GM12878 (cell line): ENCODE data around the gene BCORL1. TPM values are rescaled to one million over a fixed set of nuclear protein-coding genes. Genes with fewer than 3 reads are reported as not detected.

Experiments used
- ATAC-seq: fragments of 200-7000 bp; cut with Tn5 transposase; 3 replicates; pipeline ENCODE4 v1.9.1; 2020; ENCODE audit warnings: mild to moderate bottlenecking, moderate library complexity
- BruUV-seq: library from RNA; stranded (reverse); fragments of 400-500 nt; replicated peaks from 2 replicates; lab custom pipeline; 2021; lab: Mats Ljungman, UMichigan
- CTCF ChIA-PET: fragments of 300-600 bp; sonication (Branson Sonifier 250); formaldehyde crosslinking; extraction: SDS; loops from one replicate; lab custom pipeline; 2021; ENCODE audit warnings: inconsistent platforms; lab: Yijun Ruan, JAX
- POLR2A ChIA-PET: fragments of 350-600 bp; formaldehyde crosslinking; extraction: SDS; loops from one replicate; lab custom pipeline; 2021; ENCODE audit warnings: inconsistent platforms; lab: Charles Lee
- RAD21 ChIA-PET: fragments of 300-600 bp; sonication (Branson Sonifier 250); formaldehyde crosslinking; loops from one replicate; lab custom pipeline; 2023; ENCODE audit warnings: antibody characterized with exemption; ENCODE audit not compliant: unreplicated experiment; lab: Charles Lee
- SMC1A ChIA-PET: fragments of 300-600 bp; sonication (Branson Sonifier 250); formaldehyde crosslinking; loops from one replicate; lab custom pipeline; 2023; ENCODE audit not compliant: unreplicated experiment, uncharacterized antibody; lab: Charles Lee
- DNase-seq: peaks from one replicate; pipeline ENCODE4 v3.0.0-alpha.2; 2011; ENCODE audit warnings: low read depth, low spot score
- FAIRE-seq: peaks from 3 replicates; lab custom pipeline; 2011; peaks lifted over from hg19 to GRCh38; lab: Jason Lieb, UNC
- H2AFZ ChIP-seq: 2 replicates; pipeline ENCODE4 v1.6.0; 2011; ENCODE audit warnings: low read depth, low read length, control low read depth; ENCODE audit not compliant: control insufficient read depth
- H3K27ac ChIP-seq: 2 replicates; pipeline ENCODE4 v1.5.1; 2011; ENCODE audit warnings: control low read depth; ENCODE audit not compliant: control insufficient read depth, insufficient read depth
- H3K27me3 ChIP-seq, 2 experiments: replicated peaks in 1 of 2; 2 replicates each; pipeline versions ENCODE4 v1.6.0 to v1.6.1; 2011; ENCODE audit warnings: low read length in 1 of 2; ENCODE audit not compliant: control insufficient read depth in 2 of 2, insufficient read depth in 2 of 2
- H3K36me3 ChIP-seq, 2 experiments: 2 replicates each; pipeline ENCODE4 v1.5.1; 2011; ENCODE audit warnings: low read length in 1 of 2; ENCODE audit not compliant: control insufficient read depth in 2 of 2, insufficient read depth in 2 of 2
- H3K4me1 ChIP-seq: 2 replicates; pipeline ENCODE4 v1.6.1; 2011; ENCODE audit warnings: mild to moderate bottlenecking, low read length, moderate library complexity, mixed read lengths; ENCODE audit not compliant: control insufficient read depth, insufficient read depth
- H3K4me2 ChIP-seq: 2 replicates; pipeline ENCODE4 v1.6.0; 2011; ENCODE audit warnings: control low read depth; ENCODE audit not compliant: control insufficient read depth, insufficient read depth
- H3K4me3 ChIP-seq: fragments of 200-600 bp; sonication (generic); 2 replicates; pipeline ENCODE4 v1.5.1; 2016
- H3K79me2 ChIP-seq: 2 replicates; pipeline ENCODE4 v1.6.0; 2011; ENCODE audit warnings: low read length; ENCODE audit not compliant: control insufficient read depth, insufficient read depth
- H3K9ac ChIP-seq: 2 replicates; pipeline ENCODE4 v1.8.0; 2011; ENCODE audit warnings: low read length, control low read depth, mixed read lengths; ENCODE audit not compliant: control insufficient read depth, insufficient read depth
- H3K9me3 ChIP-seq: replicated peaks from 3 replicates; pipeline ENCODE4 v1.5.1; 2011; ENCODE audit warnings: mild to moderate bottlenecking, low read length; ENCODE audit not compliant: control insufficient read depth, insufficient read depth
- H4K20me1 ChIP-seq: 2 replicates; pipeline ENCODE4 v1.6.0; 2011; ENCODE audit not compliant: control insufficient read depth, insufficient read depth
- EED ChIP-seq: sonication (generic); IDR thresholded peaks from 2 replicates; pipeline ENCODE4 v1.6.1; 2016; ENCODE audit warnings: antibody characterized with exemption, low read depth
- HDGF ChIP-seq: fragments of 450-650 bp; IDR thresholded peaks from 2 replicates; pipeline ENCODE4 v1.6.1; 2016; ENCODE audit warnings: antibody characterized with exemption
- MXI1 ChIP-seq: fragments of 150-350 bp; IDR thresholded peaks from 2 replicates; pipeline ENCODE4 v1.6.1; 2011; ENCODE audit warnings: low read depth, mild to moderate bottlenecking, inconsistent platforms, low read length, improper control_type of control experiment
- MYC ChIP-seq: IDR thresholded peaks from 2 replicates; pipeline ENCODE4 v1.6.1; 2011; ENCODE audit warnings: mild to moderate bottlenecking, low read length, moderate library complexity, inconsistent platforms; ENCODE audit not compliant: insufficient read depth, insufficient replicate concordance, insufficient read length, severe bottlenecking
- SMAD5 ChIP-seq: IDR thresholded peaks from 2 replicates; pipeline ENCODE4 v1.6.1; 2016; ENCODE audit warnings: antibody characterized with exemption, low read depth
- TBL1XR1 ChIP-seq: IDR thresholded peaks from 2 replicates; pipeline ENCODE4 v1.6.1; 2012; ENCODE audit warnings: low read depth, low read length, improper control_type of control experiment
- WRNIP1 ChIP-seq: IDR thresholded peaks from 2 replicates; pipeline ENCODE4 v1.6.1; 2011; ENCODE audit warnings: low read depth, low read length, improper control_type of control experiment, borderline replicate concordance
- WGBS: methylation state at CpG from one replicate; pipeline ENCODE4 v1.1.6; 2016; ENCODE audit warnings: low lambda C conversion rate; ENCODE audit not compliant: insufficient replicate concordance, insufficient coverage; ENCODE audit errors: missing lambda C conversion rate; 5-methylcytosine and 5-hydroxymethylcytosine counted together
- in situ Hi-C: fragments of 300-500 bp; cut with MboI; formaldehyde crosslinking; loops from 9 replicates; pipeline ENCODE4 v1.14.3; 2018; ENCODE audit warnings: mixed read lengths
- intact Hi-C: fragments of 100-400 bp; cut with micrococcal nuclease; formaldehyde crosslinking; loops from one replicate; pipeline ENCODE4 v1.14.2; 2022; ENCODE audit not compliant: unreplicated experiment
- polyA plus RNA-seq, 11 experiments: library from polyadenylated mRNA; depleted of rRNA in 4 of 11; unstranded in 6 of 11; stranded (reverse) in 5 of 11; fragments of >200 nt; fragmentation: Nextera tagmentation in 4 of 11; fragmentation: Illumina TruSeq in 1 of 11; extraction: Ambion mirVana in 4 of 11; extraction: Trizol in 1 of 11; gene quantifications; 1 replicate in 1 of 11; 2 replicates in 10 of 11; pipeline versions ENCODE4 v1.2.1 to v1.2.3, GENCODE V29; 2011 to 2016; ENCODE audit warnings: inconsistent platforms in 2 of 11, missing spikeins in 2 of 11, low read depth in 1 of 11
- total RNA-seq, 4 experiments: library from RNA; depleted of rRNA in 3 of 4; stranded (reverse); fragments of >200 nt in 3 of 4; fragmentation: Illumina TruSeq in 1 of 4; extraction: Trizol in 1 of 4; gene quantifications; 2 replicates each; pipeline versions ENCODE4 v1.2.1 to v1.2.3, GENCODE V29; 2013 to 2021
- TF ChIP-seq, protein P1 (sequence below): IDR thresholded peaks from 2 replicates; pipeline ENCODE4 v1.6.1; 2012; ENCODE audit warnings: improper control_type of control experiment, low read depth, low read length; ENCODE audit not compliant: insufficient replicate concordance
- TF ChIP-seq, protein P2 (sequence below): IDR thresholded peaks from 2 replicates; pipeline ENCODE4 v1.6.1; 2012; ENCODE audit warnings: mild to moderate bottlenecking, low read depth, low read length
- TF ChIP-seq, protein P3 (sequence below): IDR thresholded peaks from 2 replicates; pipeline ENCODE4 v1.6.1; 2012; ENCODE audit warnings: low read depth, low read length, improper control_type of control experiment
- TF ChIP-seq, protein P4 (sequence below): fragments of 450-650 bp; IDR thresholded peaks from 2 replicates; pipeline ENCODE4 v1.6.1; 2014; ENCODE audit warnings: mild to moderate bottlenecking

Gene BCORL1
- total and polyA plus RNA-seq, 10 of the 15 experiments (the other 5 are each of a cell fraction or from before 2014, with no cell fraction given) = 0.16 to 7.2 (median 0.94) TPM

DNA sequence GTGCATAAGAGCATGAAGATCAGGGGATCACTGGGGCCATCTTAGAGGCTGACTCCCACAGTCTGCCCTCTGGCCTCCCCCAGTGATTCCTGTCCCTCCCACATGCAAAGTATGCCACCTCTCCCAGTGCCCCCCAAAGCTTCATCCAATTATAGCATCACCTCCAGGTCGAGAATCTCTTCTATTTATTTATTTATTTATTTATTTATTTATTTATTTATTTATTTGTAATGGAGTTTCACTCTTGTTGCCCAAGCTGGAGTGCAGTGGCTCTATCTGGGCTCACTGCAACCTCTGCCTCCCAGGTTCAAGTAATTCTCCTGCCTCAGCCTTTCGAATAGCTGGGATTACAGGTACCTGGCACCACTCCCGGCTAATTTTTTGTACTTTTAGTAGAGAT is 50.1 kb downstream of the BCORL1 start:
- no peak for FAIRE-seq
- H4K20me1 ChIP-seq = no peaks in the 10 kb centered on the region
- no peaks in the 10 kb centered on the region for H3K4me1 ChIP-seq
- no peak overlapping the region for H3K9ac ChIP-seq
- ChIA-PET RAD21 (no interaction called here), SMC1A (no interaction called here), POLR2A (no interaction called here), CTCF (interaction anchor here (1.2 to 2.5 kb wide), 3 partner anchors 29 to 107 kb away, joined by 3 to 9 read pairs (median 8); no protein-coding TSS in a partner anchor)
- H3K9me3 ChIP-seq = no peaks in the 10 kb centered on the region
- H2AFZ ChIP-seq = no peak overlapping the region
- ATAC-seq = no peak
- in situ Hi-C loops (no loop called here), intact Hi-C loops (no loop called here)
- no peaks in the 10 kb centered on the region for H3K79me2 ChIP-seq
- H3K27me3 ChIP-seq = no peaks in the 10 kb centered on the region
- BruUV-seq = no TSS peak
- no peak for DNase-seq
- H3K4me3 ChIP-seq = no peak overlapping the region
- no peaks in the 10 kb centered on the region; a peak in 2 of 4 replicates for H3K36me3 ChIP-seq
- no peak overlapping the region for H3K4me2 ChIP-seq
- WGBS = 57% methylated on average over 3 of the region's 3 CpGs
- no peak overlapping the region for H3K27ac ChIP-seq
- no peak for TF ChIP-seq MXI1
- TF ChIP-seq HDGF = no peak
- no peak for TF ChIP-seq SMAD5
- TF ChIP-seq WRNIP1 = no peak
- TF ChIP-seq, protein P1, sequence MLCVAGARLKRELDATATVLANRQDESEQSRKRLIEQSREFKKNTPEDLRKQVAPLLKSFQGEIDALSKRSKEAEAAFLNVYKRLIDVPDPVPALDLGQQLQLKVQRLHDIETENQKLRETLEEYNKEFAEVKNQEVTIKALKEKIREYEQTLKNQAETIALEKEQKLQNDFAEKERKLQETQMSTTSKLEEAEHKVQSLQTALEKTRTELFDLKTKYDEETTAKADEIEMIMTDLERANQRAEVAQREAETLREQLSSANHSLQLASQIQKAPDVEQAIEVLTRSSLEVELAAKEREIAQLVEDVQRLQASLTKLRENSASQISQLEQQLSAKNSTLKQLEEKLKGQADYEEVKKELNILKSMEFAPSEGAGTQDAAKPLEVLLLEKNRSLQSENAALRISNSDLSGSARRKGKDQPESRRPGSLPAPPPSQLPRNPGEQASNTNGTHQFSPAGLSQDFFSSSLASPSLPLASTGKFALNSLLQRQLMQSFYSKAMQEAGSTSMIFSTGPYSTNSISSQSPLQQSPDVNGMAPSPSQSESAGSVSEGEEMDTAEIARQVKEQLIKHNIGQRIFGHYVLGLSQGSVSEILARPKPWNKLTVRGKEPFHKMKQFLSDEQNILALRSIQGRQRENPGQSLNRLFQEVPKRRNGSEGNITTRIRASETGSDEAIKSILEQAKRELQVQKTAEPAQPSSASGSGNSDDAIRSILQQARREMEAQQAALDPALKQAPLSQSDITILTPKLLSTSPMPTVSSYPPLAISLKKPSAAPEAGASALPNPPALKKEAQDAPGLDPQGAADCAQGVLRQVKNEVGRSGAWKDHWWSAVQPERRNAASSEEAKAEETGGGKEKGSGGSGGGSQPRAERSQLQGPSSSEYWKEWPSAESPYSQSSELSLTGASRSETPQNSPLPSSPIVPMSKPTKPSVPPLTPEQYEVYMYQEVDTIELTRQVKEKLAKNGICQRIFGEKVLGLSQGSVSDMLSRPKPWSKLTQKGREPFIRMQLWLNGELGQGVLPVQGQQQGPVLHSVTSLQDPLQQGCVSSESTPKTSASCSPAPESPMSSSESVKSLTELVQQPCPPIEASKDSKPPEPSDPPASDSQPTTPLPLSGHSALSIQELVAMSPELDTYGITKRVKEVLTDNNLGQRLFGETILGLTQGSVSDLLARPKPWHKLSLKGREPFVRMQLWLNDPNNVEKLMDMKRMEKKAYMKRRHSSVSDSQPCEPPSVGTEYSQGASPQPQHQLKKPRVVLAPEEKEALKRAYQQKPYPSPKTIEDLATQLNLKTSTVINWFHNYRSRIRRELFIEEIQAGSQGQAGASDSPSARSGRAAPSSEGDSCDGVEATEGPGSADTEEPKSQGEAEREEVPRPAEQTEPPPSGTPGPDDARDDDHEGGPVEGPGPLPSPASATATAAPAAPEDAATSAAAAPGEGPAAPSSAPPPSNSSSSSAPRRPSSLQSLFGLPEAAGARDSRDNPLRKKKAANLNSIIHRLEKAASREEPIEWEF = no peak
- no peak for TF ChIP-seq EED
- TF ChIP-seq, protein P2, sequence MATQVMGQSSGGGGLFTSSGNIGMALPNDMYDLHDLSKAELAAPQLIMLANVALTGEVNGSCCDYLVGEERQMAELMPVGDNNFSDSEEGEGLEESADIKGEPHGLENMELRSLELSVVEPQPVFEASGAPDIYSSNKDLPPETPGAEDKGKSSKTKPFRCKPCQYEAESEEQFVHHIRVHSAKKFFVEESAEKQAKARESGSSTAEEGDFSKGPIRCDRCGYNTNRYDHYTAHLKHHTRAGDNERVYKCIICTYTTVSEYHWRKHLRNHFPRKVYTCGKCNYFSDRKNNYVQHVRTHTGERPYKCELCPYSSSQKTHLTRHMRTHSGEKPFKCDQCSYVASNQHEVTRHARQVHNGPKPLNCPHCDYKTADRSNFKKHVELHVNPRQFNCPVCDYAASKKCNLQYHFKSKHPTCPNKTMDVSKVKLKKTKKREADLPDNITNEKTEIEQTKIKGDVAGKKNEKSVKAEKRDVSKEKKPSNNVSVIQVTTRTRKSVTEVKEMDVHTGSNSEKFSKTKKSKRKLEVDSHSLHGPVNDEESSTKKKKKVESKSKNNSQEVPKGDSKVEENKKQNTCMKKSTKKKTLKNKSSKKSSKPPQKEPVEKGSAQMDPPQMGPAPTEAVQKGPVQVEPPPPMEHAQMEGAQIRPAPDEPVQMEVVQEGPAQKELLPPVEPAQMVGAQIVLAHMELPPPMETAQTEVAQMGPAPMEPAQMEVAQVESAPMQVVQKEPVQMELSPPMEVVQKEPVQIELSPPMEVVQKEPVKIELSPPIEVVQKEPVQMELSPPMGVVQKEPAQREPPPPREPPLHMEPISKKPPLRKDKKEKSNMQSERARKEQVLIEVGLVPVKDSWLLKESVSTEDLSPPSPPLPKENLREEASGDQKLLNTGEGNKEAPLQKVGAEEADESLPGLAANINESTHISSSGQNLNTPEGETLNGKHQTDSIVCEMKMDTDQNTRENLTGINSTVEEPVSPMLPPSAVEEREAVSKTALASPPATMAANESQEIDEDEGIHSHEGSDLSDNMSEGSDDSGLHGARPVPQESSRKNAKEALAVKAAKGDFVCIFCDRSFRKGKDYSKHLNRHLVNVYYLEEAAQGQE = no peak
- TF ChIP-seq MYC = no peak
- TF ChIP-seq, protein P3, sequence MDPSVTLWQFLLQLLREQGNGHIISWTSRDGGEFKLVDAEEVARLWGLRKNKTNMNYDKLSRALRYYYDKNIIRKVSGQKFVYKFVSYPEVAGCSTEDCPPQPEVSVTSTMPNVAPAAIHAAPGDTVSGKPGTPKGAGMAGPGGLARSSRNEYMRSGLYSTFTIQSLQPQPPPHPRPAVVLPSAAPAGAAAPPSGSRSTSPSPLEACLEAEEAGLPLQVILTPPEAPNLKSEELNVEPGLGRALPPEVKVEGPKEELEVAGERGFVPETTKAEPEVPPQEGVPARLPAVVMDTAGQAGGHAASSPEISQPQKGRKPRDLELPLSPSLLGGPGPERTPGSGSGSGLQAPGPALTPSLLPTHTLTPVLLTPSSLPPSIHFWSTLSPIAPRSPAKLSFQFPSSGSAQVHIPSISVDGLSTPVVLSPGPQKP = no peak
- TF ChIP-seq, protein P4, sequence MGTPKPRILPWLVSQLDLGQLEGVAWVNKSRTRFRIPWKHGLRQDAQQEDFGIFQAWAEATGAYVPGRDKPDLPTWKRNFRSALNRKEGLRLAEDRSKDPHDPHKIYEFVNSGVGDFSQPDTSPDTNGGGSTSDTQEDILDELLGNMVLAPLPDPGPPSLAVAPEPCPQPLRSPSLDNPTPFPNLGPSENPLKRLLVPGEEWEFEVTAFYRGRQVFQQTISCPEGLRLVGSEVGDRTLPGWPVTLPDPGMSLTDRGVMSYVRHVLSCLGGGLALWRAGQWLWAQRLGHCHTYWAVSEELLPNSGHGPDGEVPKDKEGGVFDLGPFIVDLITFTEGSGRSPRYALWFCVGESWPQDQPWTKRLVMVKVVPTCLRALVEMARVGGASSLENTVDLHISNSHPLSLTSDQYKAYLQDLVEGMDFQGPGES = no peak
- no peak for TF ChIP-seq TBL1XR1
